A549 (cell line): ENCODE measurements around the gene TYRO3.

Experiments used
- CEBPB ChIP-seq, 2 experiments: fragments of >200 bp in 1 of 2; sonication (Bioruptor Twin) in 1 of 2; formaldehyde crosslinking in 1 of 2; IDR thresholded peaks; 2 replicates each; pipeline ENCODE4 v1.6.1; 2012 to 2016
- EP300 ChIP-seq, 2 experiments: fragments of >200 bp; sonication (Bioruptor Twin); formaldehyde crosslinking; IDR thresholded peaks; 2 replicates in 1 of 2; 3 replicates in 1 of 2; pipeline ENCODE4 v1.6.1; 2016 to 2017
- ESRRA ChIP-seq: fragments of 150-350 bp; IDR thresholded peaks from 2 replicates; pipeline ENCODE4 v1.6.1; 2014; ENCODE audit warnings: mild to moderate bottlenecking, low read length, borderline replicate concordance
- JUN ChIP-seq, 2 experiments: fragments of >200 bp; sonication (Bioruptor Twin); formaldehyde crosslinking; IDR thresholded peaks; 2 replicates in 1 of 2; 3 replicates in 1 of 2; pipeline ENCODE4 v1.6.1; 2016 to 2017
- MYC ChIP-seq: IDR thresholded peaks from 2 replicates; pipeline ENCODE4 v1.6.1; 2012; ENCODE audit warnings: mild to moderate bottlenecking, inconsistent platforms, low read length, improper control_type of control experiment, borderline replicate concordance
- RFX5 ChIP-seq: fragments of 450-650 bp; IDR thresholded peaks from 2 replicates; pipeline ENCODE4 v1.7.1; 2014; ENCODE audit warnings: antibody characterized with exemption, mild to moderate bottlenecking, moderate library complexity
- SMC3 ChIP-seq: fragments of >200 bp; sonication (Bioruptor Twin); formaldehyde crosslinking; IDR thresholded peaks from 3 replicates; pipeline ENCODE4 v1.6.1; 2018; ENCODE audit warnings: inconsistent platforms
- SREBF2 ChIP-seq: fragments of 450-650 bp; IDR thresholded peaks from 2 replicates; pipeline ENCODE4 v1.6.1; 2014; ENCODE audit warnings: mild to moderate bottlenecking, moderate library complexity
- ZNF302 ChIP-seq: fragments of 250-450 bp; sonication (Bioruptor Pico); IDR thresholded peaks from 2 replicates; pipeline ENCODE4 v1.9.0; 2021; ENCODE audit warnings: inconsistent platforms, mild to moderate bottlenecking, moderate library complexity
- TF ChIP-seq, protein P1 (sequence below): fragments of >200 bp; sonication (Bioruptor Twin); formaldehyde crosslinking; IDR thresholded peaks from 3 replicates; pipeline ENCODE4 v1.5.1; 2016
- TF ChIP-seq, protein P2 (sequence below): fragments of 200-600 bp; sonication (generic); IDR thresholded peaks from 2 replicates; pipeline ENCODE4 v1.6.1; 2016; ENCODE audit warnings: antibody characterized with exemption, mild to moderate bottlenecking, moderate library complexity
- TF ChIP-seq, protein P3 (sequence below): fragments of 250-450 bp; sonication (Bioruptor Pico); IDR thresholded peaks from 2 replicates; pipeline ENCODE4 v1.5.0; 2021; ENCODE audit warnings: mild to moderate bottlenecking, moderate library complexity, borderline replicate concordance

DNA sequence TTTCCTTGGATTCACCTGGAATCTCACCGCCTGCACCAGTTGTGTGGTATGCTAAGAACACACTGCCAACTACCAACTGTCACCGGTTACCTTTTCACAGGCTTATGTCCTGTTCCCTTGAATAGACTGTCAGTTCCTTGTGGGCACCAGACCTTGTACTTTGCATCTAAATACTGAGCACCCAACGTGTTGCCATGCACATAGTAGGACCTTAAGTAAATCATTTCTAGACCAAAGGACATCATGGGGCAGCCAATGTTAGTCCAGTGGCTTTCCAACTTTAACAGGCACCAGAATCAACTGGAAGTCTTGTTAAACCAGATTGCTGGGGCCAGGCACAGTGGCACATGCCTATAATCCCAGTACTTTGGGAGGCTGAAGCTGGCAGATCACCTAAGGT, 13.8 kb upstream of the TYRO3 start:
- TF ChIP-seq, protein P1, sequence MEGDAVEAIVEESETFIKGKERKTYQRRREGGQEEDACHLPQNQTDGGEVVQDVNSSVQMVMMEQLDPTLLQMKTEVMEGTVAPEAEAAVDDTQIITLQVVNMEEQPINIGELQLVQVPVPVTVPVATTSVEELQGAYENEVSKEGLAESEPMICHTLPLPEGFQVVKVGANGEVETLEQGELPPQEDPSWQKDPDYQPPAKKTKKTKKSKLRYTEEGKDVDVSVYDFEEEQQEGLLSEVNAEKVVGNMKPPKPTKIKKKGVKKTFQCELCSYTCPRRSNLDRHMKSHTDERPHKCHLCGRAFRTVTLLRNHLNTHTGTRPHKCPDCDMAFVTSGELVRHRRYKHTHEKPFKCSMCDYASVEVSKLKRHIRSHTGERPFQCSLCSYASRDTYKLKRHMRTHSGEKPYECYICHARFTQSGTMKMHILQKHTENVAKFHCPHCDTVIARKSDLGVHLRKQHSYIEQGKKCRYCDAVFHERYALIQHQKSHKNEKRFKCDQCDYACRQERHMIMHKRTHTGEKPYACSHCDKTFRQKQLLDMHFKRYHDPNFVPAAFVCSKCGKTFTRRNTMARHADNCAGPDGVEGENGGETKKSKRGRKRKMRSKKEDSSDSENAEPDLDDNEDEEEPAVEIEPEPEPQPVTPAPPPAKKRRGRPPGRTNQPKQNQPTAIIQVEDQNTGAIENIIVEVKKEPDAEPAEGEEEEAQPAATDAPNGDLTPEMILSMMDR: no peak
- no peak for TF ChIP-seq CEBPB (IDR thresholded peaks at IDR 0.05)
- no peak for TF ChIP-seq RFX5
- no peak for TF ChIP-seq JUN (IDR thresholded peaks at IDR 0.05)
- TF ChIP-seq EP300 (IDR thresholded peaks at IDR 0.05): no peak
- no peak for TF ChIP-seq SREBF2
- TF ChIP-seq, protein P2, sequence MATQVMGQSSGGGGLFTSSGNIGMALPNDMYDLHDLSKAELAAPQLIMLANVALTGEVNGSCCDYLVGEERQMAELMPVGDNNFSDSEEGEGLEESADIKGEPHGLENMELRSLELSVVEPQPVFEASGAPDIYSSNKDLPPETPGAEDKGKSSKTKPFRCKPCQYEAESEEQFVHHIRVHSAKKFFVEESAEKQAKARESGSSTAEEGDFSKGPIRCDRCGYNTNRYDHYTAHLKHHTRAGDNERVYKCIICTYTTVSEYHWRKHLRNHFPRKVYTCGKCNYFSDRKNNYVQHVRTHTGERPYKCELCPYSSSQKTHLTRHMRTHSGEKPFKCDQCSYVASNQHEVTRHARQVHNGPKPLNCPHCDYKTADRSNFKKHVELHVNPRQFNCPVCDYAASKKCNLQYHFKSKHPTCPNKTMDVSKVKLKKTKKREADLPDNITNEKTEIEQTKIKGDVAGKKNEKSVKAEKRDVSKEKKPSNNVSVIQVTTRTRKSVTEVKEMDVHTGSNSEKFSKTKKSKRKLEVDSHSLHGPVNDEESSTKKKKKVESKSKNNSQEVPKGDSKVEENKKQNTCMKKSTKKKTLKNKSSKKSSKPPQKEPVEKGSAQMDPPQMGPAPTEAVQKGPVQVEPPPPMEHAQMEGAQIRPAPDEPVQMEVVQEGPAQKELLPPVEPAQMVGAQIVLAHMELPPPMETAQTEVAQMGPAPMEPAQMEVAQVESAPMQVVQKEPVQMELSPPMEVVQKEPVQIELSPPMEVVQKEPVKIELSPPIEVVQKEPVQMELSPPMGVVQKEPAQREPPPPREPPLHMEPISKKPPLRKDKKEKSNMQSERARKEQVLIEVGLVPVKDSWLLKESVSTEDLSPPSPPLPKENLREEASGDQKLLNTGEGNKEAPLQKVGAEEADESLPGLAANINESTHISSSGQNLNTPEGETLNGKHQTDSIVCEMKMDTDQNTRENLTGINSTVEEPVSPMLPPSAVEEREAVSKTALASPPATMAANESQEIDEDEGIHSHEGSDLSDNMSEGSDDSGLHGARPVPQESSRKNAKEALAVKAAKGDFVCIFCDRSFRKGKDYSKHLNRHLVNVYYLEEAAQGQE: no peak
- no peak for TF ChIP-seq ESRRA
- no peak for TF ChIP-seq ZNF302 (CRISPR knock-in tag)
- TF ChIP-seq, protein P3, sequence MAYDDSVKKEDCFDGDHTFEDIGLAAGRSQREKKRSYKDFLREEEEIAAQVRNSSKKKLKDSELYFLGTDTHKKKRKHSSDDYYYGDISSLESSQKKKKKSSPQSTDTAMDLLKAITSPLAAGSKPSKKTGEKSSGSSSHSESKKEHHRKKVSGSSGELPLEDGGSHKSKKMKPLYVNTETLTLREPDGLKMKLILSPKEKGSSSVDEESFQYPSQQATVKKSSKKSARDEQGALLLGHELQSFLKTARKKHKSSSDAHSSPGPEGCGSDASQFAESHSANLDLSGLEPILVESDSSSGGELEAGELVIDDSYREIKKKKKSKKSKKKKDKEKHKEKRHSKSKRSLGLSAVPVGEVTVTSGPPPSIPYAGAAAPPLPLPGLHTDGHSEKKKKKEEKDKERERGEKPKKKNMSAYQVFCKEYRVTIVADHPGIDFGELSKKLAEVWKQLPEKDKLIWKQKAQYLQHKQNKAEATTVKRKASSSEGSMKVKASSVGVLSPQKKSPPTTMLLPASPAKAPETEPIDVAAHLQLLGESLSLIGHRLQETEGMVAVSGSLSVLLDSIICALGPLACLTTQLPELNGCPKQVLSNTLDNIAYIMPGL (CRISPR knock-in tag): no peak
- TF ChIP-seq MYC: no peak
- no peak for TF ChIP-seq SMC3
